C4-2B (cell line): ENCODE results near the gene BSN.
"Not testable (repeated sequence)": the region's sequence is repeated elsewhere in the genome, so short reads cannot be mapped to it uniquely, and the experiment has no call there.

Experiments
- H3K27ac ChIP-seq: fragments of 450-650 bp; 2 replicates; pipeline ENCODE4 v1.5.1; 2017
- ZFX ChIP-seq: fragments of 450-650 bp; IDR thresholded peaks from 2 replicates; pipeline ENCODE4 v1.6.1; 2017
- TF ChIP-seq, protein P1 (sequence below): fragments of 450-650 bp; conservative IDR thresholded peaks from 2 replicates; pipeline ENCODE4 v1.5.1; 2017; ENCODE audit warnings: mild to moderate bottlenecking

The BSN gene

DNA sequence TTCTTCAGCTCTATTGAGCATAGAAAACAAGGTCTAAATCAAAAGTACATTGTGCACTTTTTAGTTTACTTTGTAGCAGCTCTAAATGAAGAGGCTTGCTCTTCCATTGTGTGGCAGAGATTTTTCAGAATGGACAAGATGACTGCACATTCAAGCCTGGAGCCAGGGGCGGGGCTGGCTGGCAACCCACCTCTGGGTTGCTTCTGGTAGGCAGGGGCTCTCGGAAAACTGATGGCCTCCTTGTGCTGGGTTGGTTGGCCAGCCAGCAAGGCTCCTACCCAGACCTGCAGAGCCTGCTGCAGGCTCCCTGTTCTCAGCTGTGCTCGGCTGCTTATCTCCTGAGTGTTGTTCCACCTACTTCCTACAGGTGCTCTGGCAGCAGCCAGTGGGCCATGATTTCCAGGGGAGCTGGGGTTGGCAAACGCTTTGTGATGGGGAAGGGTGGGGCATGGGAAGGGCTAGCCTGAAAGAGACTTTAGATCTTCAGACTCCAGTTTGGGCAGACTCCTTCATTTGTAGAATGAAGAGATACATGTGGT lies 8.8 kb downstream of the BSN start:
- TF ChIP-seq, protein P1, sequence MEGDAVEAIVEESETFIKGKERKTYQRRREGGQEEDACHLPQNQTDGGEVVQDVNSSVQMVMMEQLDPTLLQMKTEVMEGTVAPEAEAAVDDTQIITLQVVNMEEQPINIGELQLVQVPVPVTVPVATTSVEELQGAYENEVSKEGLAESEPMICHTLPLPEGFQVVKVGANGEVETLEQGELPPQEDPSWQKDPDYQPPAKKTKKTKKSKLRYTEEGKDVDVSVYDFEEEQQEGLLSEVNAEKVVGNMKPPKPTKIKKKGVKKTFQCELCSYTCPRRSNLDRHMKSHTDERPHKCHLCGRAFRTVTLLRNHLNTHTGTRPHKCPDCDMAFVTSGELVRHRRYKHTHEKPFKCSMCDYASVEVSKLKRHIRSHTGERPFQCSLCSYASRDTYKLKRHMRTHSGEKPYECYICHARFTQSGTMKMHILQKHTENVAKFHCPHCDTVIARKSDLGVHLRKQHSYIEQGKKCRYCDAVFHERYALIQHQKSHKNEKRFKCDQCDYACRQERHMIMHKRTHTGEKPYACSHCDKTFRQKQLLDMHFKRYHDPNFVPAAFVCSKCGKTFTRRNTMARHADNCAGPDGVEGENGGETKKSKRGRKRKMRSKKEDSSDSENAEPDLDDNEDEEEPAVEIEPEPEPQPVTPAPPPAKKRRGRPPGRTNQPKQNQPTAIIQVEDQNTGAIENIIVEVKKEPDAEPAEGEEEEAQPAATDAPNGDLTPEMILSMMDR: no peak; the same call in 1 of the 2 replicates
- no peak for TF ChIP-seq ZFX

DNA sequence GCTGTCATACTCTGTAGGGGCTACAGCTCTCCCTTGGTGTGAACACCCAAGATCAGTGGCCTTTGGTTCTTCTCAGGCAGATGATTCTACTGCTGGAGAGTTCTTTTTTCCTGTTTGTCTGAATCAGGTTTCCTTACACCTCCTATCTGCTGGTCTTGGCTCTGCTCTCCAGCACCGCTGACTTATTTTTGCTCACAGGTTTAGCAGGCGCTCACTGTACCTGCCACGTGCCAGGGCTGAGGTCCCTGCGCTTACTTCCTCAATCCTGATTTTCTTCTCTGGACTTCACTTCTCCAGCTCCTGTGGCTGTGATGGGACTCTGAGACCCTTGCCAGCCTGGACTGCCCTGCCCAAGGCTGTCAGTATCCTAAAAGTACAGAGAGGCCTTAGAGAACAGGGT lies 9.5 kb downstream of the BSN start:
- TF ChIP-seq ZFX: no peak
- TF ChIP-seq, protein P1: no peak

More for the DNA sequence above, 8.8 kb downstream of the BSN start:
- H3K27ac ChIP-seq: no peak overlapping the region

DNA sequence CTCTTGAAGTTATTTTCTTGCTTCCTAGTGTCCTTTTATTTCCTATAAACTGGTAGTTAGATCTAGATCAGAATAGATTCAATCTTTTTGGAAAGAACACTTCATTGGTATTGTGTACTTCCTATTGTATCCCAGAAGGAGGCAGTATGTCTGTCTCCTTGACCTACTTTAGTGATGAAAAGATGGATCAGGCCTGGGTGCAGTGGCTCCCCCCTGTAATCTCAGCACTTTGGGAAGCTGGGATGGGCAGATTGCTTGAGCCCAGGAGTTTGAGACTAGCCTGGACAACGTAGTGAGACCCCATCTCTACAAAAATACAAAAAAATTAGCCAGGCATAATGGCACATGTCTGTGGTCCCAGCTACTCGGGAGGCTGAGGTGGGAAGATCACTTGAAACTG lies 12.0 kb downstream of the BSN start:
- TF ChIP-seq, protein P1: peak; percentile 29
- no peak for TF ChIP-seq ZFX

More for the DNA sequence above, 9.5 kb downstream of the BSN start:
- no peak overlapping the region for H3K27ac ChIP-seq

DNA sequence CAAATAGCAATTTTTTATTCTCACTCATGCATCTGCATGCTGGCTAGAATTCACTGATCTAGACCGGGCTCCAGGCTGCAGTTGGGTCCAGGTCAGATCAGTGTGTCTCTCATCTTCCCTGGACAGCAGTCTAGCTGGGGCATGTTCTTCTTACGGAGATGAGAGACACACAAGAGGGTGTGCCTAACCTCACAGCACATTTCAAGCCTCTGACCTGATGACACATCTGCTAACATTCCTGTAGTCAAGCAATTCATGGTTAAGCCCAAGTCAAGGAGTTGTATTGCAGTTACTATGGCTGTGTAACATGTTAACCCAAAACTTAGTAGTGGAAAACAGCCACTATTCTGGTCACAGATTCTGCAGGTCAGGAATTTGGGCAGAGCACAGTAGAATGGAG lies 13.1 kb downstream of the BSN start:
- TF ChIP-seq ZFX: no peak
- TF ChIP-seq, protein P1: no peak
- H3K27ac ChIP-seq: no peak overlapping the region

More for the DNA sequence above, 12.0 kb downstream of the BSN start:
- H3K27ac ChIP-seq: no peak overlapping the region

DNA sequence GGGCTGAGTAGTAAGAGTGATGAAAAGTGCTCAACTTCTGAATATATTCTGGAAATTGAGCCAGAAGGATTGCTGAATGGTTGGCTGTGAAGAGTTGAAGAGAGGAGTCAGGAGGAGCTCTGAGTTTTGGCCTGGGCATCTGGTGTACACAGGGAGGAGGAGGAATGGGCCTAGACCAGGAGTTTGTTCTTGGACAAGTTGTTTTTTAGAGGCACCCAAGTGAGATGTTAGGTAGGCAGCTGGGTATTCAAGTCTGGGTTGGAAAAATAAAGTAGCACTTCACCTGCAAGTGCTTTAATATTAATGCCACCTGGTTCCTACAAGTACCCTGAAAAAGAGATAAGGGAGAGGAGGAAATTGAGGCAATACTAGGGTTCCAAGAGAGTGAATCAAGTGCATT lies 14.7 kb downstream of the BSN start:
- TF ChIP-seq ZFX: no peak
- TF ChIP-seq, protein P1: no peak
- no peak overlapping the region for H3K27ac ChIP-seq

DNA sequence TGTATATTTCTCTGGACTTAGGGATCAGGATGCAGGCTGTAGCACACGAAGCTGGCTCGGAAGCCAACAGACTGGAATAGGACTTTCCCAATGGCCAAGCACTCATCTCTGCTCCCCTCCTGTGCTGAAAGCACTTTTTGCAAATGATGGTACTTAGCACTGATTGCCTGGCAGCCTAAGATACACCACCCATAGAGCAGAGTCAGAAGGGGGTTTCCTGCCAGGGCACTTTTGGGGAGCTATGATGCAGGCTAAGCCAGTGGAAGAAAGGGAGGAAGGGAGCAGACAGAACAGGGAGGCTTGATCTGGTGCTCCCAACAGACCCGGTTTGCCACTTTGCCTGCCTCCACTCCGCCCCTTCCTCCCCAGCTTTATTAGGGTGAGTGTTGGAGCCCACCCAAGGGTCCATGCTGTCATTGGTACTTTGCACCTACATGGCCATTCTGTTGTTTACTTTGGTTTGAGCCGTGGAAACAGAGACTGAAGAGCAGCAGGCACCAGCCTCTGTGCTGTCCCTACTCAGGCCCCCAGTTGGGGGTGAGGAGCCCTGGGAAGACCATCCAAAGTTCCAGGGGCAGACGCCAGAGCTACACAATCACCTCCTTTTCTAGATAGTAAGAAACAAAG lies 15.9 kb downstream of the BSN start:
- no peak for TF ChIP-seq ZFX

DNA sequence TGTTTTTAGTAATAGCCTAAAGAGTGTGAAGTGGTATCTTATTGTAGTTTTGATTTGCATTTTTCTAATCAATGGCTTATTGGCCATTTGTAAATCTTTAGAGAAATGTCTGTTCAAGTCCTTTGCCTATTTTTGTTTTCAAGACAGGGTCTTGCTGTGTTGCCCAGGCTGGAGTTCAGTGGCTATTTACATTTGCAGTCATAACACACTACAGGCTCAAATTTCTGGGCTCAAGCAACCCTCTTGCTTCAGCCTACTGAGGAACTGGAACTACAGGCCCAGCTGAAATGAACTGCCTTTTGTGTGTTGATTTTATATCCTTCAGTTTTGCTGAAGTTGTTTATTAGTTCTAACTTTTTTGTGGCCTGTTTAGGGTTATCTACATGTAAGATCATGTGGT lies 27.9 kb downstream of the BSN start:
- H3K27ac ChIP-seq: no peak overlapping the region
- no peak for TF ChIP-seq ZFX
- TF ChIP-seq, protein P1: no peak

More for the DNA sequence above, 15.9 kb downstream of the BSN start:
- H3K27ac ChIP-seq: no peak overlapping the region

DNA sequence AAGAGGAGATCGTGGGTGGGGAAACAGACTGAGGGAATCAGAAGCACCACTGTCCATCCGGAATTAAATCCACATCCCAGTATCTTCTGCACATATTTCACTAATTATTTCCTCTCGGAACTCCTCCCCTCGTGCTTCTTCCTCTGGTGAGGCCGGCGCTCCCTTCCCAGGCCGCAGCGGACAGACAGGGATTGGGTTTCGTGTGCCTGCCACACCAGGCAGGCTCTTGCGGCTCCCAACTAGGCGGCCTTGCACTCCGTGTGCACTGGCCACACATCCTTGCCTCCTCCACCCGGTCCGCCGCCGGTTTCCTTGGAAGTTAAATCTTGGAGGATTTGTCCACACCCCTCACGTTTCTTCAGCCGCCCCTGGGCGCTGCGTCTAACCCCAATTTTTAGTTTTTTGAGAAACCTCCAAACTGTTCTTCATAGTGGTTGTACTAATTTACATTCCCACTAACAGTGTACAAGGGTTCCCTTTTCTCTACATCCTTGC lies 31.0 kb downstream of the BSN start:
- not testable (repeated sequence) for H3K27ac ChIP-seq
